Activated CD8-positive, alpha-beta memory T cell treated with anti-CD3 and anti-CD28 coated beads for 4 hours (primary cell): Measurements from ENCODE around the gene EPG5.
A peak's percentile ranks its signal among the peaks of the same experiment; 100 is the strongest.
"Not testable (repeated sequence)": the region's sequence is repeated elsewhere in the genome, so short reads cannot be mapped to it uniquely, and the experiment has no call there.

Source experiments
- DNase-seq, 2 donors: peaks; one replicate each; pipeline ENCODE4 v3.0.0-alpha.2; 2020; ENCODE audit warnings: low read depth in 2 of 2

The EPG5 gene

GRCh38 chr18:45978084-45978483 lies 11.0 kb upstream of the EPG5 start:
- DNase-seq: no peak

- no peak for DNase-seq
Observed at GRCh38 chr18:45976974-45977373, 9.8 kb upstream of the EPG5 start.

- DNase-seq: no peak
Observed at GRCh38 chr18:45976566-45976965, 9.4 kb upstream of the EPG5 start.

- peak; percentile 36 to 55 for DNase-seq
Observed at GRCh38 chr18:45974088-45974536, 7.0 kb upstream of the EPG5 start.

- DNase-seq: not testable (repeated sequence)
Observed at GRCh38 chr18:45964913-45965312, 2.2 kb downstream of the EPG5 start.

- DNase-seq: no peak
Observed at GRCh38 chr18:45962866-45963265, 4.3 kb downstream of the EPG5 start.

GRCh38 chr18:45962461-45962860 lies 4.7 kb downstream of the EPG5 start:
- peak in 1 of 2 donors; percentile 22 for DNase-seq

GRCh38 chr18:45959484-45959883 lies 7.6 kb downstream of the EPG5 start:
- not testable (repeated sequence) for DNase-seq

GRCh38 chr18:45958730-45959129 lies 8.4 kb downstream of the EPG5 start:
- no peak for DNase-seq

GRCh38 chr18:45958027-45958426 lies 9.1 kb downstream of the EPG5 start:
- DNase-seq: no peak

GRCh38 chr18:45957100-45957499 lies 10.0 kb downstream of the EPG5 start:
- no peak for DNase-seq

- DNase-seq: no peak
Observed at GRCh38 chr18:45954070-45954934, 12.8 kb downstream of the EPG5 start.

- DNase-seq: no peak
Observed at GRCh38 chr18:45951016-45951714, 16.0 kb downstream of the EPG5 start.

- no peak for DNase-seq
Observed at GRCh38 chr18:45945669-45946068, 21.5 kb downstream of the EPG5 start.

GRCh38 chr18:45940724-45941123 lies 26.4 kb downstream of the EPG5 start:
- no peak for DNase-seq

GRCh38 chr18:45939236-45939635 lies 27.9 kb downstream of the EPG5 start:
- DNase-seq: no peak

- no peak for DNase-seq
Observed at GRCh38 chr18:45938488-45938935, 28.6 kb downstream of the EPG5 start.

- no peak for DNase-seq
Observed at GRCh38 chr18:45935591-45936335, 31.4 kb downstream of the EPG5 start.

- DNase-seq: no peak
Observed at GRCh38 chr18:45932708-45933107, 34.4 kb downstream of the EPG5 start.

GRCh38 chr18:45930963-45931362 lies 36.2 kb downstream of the EPG5 start:
- no peak for DNase-seq

- DNase-seq: no peak
Observed at GRCh38 chr18:45926691-45927090, 40.4 kb downstream of the EPG5 start.

- no peak for DNase-seq
Observed at GRCh38 chr18:45926085-45926484, 41.0 kb downstream of the EPG5 start.
